BLaER1 treated with 17β-estradiol and CSF1 and Interleukin-3, amounts not matched to agents 10 nM and 100 nM (cell line): ENCODE data around the gene CRYGB.

Experiments used
- H3K27ac ChIP-seq, 11 experiments: shearing (Covaris generic); formaldehyde crosslinking; 2 replicates each; pipeline ENCODE4 v1.8.1; 2022
- H3K27me3 ChIP-seq, 11 experiments: shearing (Covaris generic); formaldehyde crosslinking; 2 replicates each; pipeline ENCODE4 v1.8.1; 2022
- H3K36me3 ChIP-seq, 11 experiments: shearing (Covaris generic); formaldehyde crosslinking; 2 replicates each; pipeline ENCODE4 v1.8.1; 2022
- H3K4me1 ChIP-seq, 10 experiments: shearing (Covaris generic); formaldehyde crosslinking; 2 replicates each; pipeline ENCODE4 v1.8.1; 2022
- H3K4me2 ChIP-seq, 11 experiments: shearing (Covaris generic); formaldehyde crosslinking; 2 replicates each; pipeline ENCODE4 v1.8.1; 2022
- H3K4me3 ChIP-seq, 10 experiments: shearing (Covaris generic); formaldehyde crosslinking; 2 replicates each; pipeline ENCODE4 v1.8.1; 2022
- H3K9ac ChIP-seq, 11 experiments: shearing (Covaris generic); formaldehyde crosslinking; 2 replicates each; pipeline ENCODE4 v1.8.1; 2022
- H3K9me3 ChIP-seq, 11 experiments: shearing (Covaris generic); formaldehyde crosslinking; replicated peaks in 1 of 11; 2 replicates each; pipeline ENCODE4 v1.8.1; 2022
- H4K20me1 ChIP-seq, 11 experiments: shearing (Covaris generic); formaldehyde crosslinking; 2 replicates each; pipeline ENCODE4 v1.8.1; 2022
- Cebpa-rat ChIP-seq, 11 experiments: shearing (Covaris generic); IDR thresholded peaks; 2 replicates each; pipeline ENCODE4 v1.8.1; 2022

CRYGB gene, protein sequence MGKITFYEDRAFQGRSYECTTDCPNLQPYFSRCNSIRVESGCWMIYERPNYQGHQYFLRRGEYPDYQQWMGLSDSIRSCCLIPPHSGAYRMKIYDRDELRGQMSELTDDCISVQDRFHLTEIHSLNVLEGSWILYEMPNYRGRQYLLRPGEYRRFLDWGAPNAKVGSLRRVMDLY

DNA sequence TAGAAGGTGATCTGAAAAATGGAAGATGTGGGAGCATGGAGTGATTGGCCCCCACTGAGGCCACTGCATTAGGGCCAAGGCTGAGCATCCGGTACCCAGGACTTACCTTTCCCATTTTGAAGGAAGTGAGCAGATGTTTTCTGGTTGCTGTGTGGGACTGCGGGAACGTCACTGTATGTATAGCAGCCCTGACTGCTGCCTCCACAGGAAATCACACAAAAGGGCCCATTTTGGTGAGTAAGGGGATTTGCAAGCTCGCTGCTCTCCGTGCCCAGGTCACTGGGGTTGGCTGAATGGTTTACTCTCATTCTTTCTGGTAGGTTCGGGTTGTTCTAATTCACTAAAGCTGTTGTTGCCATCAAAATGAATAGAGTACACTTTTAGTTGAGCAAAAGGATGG is at the start of gene CRYGB:
Gene CRYGB (minus strand): TSS at position 153 of the 400 bp plus-strand sequence. CDS start 38 bp downstream, at position 115.
- H3K4me1 ChIP-seq: 0 out of 20 replicates have a peak, but pooled peaks cover 0 to 6% (median 0%) of the 10 kb centered on the region in 10 experiments
- no peak within 1 kb of the TSS for H3K9ac ChIP-seq
- no peak for TF ChIP-seq Cebpa-rat (IDR thresholded peaks at IDR 0.05)
- peaks cover 0 to 5% (median 2%) of the 10 kb centered on the region in 11 experiments; a peak in 6 of 22 replicates for H3K9me3 ChIP-seq
- no peaks in the 10 kb centered on the region for H3K27me3 ChIP-seq
- H3K36me3 ChIP-seq: no peaks in the 10 kb centered on the region
- H4K20me1 ChIP-seq: no peaks in the 10 kb centered on the region
- no peak within 1 kb of the TSS for H3K4me3 ChIP-seq
- no peak within 1 kb of the TSS for H3K27ac ChIP-seq
- no peak within 1 kb of the TSS for H3K4me2 ChIP-seq

DNA sequence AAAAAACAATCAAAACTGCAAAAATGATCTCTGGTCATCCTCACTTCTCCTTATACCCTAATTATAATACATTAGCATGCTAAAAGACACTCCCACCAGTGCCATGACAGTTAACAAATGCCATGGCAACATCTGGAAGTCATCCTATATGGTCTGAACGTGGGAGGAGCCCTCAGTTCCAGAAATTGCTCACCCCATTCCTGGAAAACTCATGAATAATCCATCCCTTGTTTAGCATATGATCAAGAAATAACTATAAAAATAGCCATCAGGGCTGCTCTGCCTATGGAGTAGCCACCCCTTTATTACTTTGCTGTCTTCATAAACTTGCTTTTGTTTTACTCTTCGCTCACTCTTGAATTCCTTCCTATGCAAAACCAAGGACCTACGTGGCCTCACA is 49.6 kb upstream of the CRYGB start:
- no peak for TF ChIP-seq Cebpa-rat (IDR thresholded peaks at IDR 0.05)
- Histone ChIP-seq H3K4me3 (no peak overlapping the region), H3K4me2 (no peak overlapping the region), H4K20me1 (no peaks in the 10 kb centered on the region), H3K36me3 (no peaks in the 10 kb centered on the region), H3K4me1 (no peaks in the 10 kb centered on the region), H3K27ac (no peak overlapping the region), H3K9ac (no peak overlapping the region), H3K9me3 (no peaks in the 10 kb centered on the region; a peak in 1 of 22 replicates), H3K27me3 (no peaks in the 10 kb centered on the region)

DNA sequence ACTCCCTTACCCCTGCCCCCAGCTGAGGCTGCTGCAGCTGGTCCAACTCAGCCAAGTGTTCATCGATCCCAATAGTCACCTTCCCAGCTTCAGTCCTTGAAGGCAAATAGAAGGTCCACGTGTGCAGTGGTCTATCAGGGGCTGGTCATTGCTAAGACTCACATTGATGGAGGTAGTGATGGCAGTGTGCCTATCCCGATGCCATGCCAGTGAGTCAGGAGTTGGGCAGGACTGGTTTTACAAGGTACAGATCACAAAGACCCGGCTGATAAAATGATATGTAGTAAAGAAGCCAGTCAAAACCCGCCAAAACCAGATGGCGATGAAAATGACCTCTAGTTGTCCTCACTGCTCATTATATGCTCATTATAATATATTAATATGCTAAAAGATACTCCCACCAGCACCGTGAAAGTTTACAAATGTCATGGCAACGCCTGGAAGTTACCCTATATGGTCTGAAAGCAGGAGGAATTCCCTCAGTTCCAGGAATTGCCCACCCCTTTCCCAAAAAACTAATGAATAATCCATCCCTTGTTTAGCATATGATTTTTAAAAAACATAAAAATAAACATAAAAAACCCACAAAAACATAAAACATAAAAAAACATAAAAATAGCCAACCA is 46.8 kb upstream of the CRYGB start:
- no peaks in the 10 kb centered on the region for H4K20me1 ChIP-seq
- H3K36me3 ChIP-seq: no peaks in the 10 kb centered on the region
- TF ChIP-seq Cebpa-rat (IDR thresholded peaks at IDR 0.05): no peak
- no peaks in the 10 kb centered on the region for H3K4me1 ChIP-seq
- no peak overlapping the region for H3K4me3 ChIP-seq
- H3K27me3 ChIP-seq: no peaks in the 10 kb centered on the region
- H3K9ac ChIP-seq: no peak overlapping the region
- no peak overlapping the region for H3K4me2 ChIP-seq
- H3K9me3 ChIP-seq: no peaks in the 10 kb centered on the region; a peak in 1 of 22 replicates
- H3K27ac ChIP-seq: no peak overlapping the region

DNA sequence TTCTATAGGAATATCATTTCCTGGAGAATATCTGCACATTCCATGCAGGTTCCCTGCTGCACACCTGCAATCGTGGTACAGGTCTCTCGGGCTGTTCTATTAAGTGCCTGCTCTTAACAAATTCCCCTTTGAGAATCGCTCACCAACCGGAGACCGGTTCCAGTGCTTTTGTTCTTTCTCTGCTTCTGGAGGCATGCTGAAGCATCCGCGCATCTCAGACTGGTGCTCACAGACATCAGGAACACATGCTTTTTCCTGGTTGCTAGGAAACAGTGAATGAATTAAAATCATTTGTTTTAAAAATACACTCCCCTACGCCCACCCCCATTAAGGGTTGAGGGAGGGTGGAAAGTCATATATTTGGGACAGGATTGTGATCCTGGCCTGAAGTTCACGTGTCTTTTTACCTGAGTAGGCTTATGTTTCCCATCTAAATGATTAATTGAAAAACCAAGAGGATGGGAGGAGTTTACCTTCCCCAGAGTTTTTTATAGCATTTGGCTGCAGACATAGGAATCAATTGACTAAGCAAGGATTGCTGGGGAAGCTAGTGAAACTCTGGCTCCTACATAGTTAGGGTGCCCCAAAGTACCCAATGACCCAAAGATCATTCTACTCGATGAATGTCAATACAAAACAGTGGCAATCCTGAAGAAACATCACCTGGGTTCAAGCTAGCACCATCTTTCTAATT is 44.0 kb upstream of the CRYGB start, which contains the start of gene C2orf80:
Gene C2orf80 (minus strand): TSS at position 221 of the 694 bp plus-strand sequence. CDS start 3,044 bp downstream, outside the sequence.
- no peak for TF ChIP-seq Cebpa-rat (IDR thresholded peaks at IDR 0.05)
- Histone ChIP-seq H3K4me2 (no peak within 1 kb of the TSS), H3K36me3 (no peaks in the 10 kb centered on the region), H3K9ac (no peak within 1 kb of the TSS), H3K27me3 (no peaks in the 10 kb centered on the region), H3K9me3 (no peaks in the 10 kb centered on the region; a peak in 1 of 22 replicates), H3K4me3 (no peak within 1 kb of the TSS), H3K4me1 (no peaks in the 10 kb centered on the region), H3K27ac (no peak within 1 kb of the TSS), H4K20me1 (no peaks in the 10 kb centered on the region)

DNA sequence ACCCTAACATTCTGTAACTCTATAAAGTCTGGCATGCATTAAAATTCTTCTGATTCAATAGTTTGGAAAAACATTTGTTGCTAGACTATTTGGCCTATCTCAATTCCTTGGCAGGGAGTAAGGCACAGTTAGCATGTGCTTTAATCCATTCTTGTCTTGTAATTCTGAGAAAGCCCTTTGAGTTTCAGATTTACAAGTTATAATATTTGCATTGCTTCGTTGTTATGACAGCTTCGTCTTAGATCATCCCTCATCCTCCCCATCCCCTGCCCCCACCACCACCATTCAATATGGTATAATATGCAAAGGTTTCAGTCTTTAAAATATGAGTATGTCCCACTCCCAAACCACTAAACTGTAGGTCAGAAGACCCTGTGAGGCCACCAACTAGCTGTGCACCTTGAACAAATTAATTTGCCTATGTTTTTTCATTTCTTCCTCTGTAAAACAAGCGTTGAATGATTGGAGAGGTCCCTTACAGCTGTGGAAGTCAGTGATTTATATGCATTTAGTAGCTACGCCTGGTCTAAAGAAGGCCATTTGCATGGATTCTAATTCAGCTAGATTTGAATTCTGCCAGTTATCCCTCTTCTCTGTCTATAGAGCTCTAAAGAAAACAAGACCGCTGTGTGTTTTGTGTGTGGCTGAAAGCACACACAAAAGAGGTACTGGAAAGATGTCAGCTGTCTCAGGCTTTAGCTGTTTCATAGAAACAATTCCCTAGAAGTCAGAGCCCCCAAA is 43.3 kb upstream of the CRYGB start:
- Histone ChIP-seq H3K9me3 (no peaks in the 10 kb centered on the region; a peak in 1 of 22 replicates), H3K9ac (no peak overlapping the region), H3K4me1 (peaks cover 0 to 6% (median 0%) of the 10 kb centered on the region in 10 experiments; a peak in 5 of 20 replicates), H4K20me1 (no peaks in the 10 kb centered on the region), H3K4me2 (no peak overlapping the region), H3K4me3 (no peak overlapping the region), H3K27me3 (no peaks in the 10 kb centered on the region), H3K27ac (no peak overlapping the region), H3K36me3 (no peaks in the 10 kb centered on the region)
- no peak for TF ChIP-seq Cebpa-rat (IDR thresholded peaks at IDR 0.05)

DNA sequence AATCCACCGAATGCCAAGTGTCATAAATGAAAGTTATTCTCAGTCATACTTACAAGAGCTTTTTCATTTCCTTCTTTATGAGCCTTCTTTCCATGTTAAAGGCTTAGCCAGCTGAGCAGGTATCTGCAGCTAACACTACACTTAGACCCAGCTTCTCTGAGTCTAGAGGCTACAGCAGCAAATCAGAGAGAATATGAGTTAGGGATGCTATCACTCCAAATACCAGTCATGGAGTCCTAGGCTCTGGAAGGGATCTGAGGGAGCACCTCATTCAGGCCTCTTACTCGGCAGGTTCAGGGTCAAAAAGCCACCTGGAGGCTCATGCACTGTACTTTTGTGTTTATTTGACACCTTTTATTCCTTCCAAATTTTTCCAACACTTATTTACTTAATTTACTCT is 40.9 kb upstream of the CRYGB start:
- Histone ChIP-seq H3K9ac (no peak overlapping the region), H3K9me3 (no peaks in the 10 kb centered on the region), H3K36me3 (no peaks in the 10 kb centered on the region), H4K20me1 (no peaks in the 10 kb centered on the region), H3K4me1 (peaks cover 0 to 14% (median 0%) of the 10 kb centered on the region in 10 experiments; a peak in 5 of 20 replicates), H3K27me3 (no peaks in the 10 kb centered on the region), H3K27ac (no peak overlapping the region), H3K4me3 (no peak overlapping the region), H3K4me2 (no peak overlapping the region)
- TF ChIP-seq Cebpa-rat (IDR thresholded peaks at IDR 0.05): no peak

DNA sequence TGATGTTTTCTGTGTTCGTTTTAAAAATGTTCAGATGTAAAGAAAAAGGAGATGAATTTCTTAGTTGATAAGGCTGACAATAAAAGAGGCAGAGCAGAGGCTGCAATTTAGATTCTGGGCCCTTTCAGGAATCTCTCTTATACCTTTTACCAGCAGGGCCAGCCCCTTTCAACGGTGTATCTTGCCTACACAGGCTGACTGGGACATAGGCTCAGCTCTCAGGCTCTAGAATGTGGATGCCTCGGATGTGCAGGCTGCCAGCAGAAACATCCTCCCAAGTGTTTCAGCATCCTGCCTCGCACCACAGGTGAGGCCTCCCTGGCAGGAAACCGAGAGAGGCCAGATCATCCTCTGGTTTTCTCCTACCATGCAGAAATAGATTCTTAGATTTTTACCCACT is 40.5 kb upstream of the CRYGB start:
- Histone ChIP-seq H3K4me1 (peaks cover 0 to 14% (median 0%) of the 10 kb centered on the region in 10 experiments; a peak in 5 of 20 replicates), H3K9ac (no peak overlapping the region), H3K4me3 (no peak overlapping the region), H3K36me3 (no peaks in the 10 kb centered on the region), H4K20me1 (no peaks in the 10 kb centered on the region), H3K27me3 (no peaks in the 10 kb centered on the region), H3K9me3 (no peaks in the 10 kb centered on the region), H3K27ac (no peak overlapping the region), H3K4me2 (no peak overlapping the region)
- no peak for TF ChIP-seq Cebpa-rat (IDR thresholded peaks at IDR 0.05)

DNA sequence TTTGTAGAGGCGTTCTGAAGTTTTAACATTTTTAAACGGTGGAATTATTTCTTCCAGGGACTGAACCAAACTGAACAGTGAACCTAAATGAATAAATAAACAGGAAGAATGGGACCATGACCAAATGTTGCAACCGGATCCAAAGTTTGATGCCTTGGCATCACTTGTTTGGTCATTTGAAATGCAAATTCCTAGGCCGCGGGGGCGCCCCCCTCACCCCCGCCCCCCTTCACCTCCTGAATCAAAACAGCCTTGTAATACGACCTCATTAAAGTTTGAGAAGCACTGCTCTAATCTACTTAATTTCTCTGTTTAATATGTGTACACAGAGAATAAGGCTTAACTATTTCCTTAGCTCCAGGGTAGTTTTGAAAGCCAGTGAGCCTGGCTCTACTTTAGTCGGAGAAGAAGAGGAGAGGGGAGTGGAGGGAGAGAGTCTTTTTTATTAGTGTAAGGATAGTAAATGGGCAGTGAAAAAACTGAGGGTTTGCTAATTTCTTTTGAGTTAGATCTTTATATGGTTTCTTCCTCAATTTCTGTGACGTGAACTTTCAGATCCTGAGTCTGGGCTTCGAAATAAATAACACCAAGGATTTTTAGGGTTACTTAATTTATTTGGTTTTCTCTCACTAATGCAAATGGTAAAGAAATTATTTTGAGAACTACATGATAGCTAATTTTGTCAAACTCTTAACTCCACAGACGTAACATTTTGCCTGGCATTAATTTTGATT is 38.2 kb upstream of the CRYGB start:
- H3K27ac ChIP-seq: no peak overlapping the region
- no peaks in the 10 kb centered on the region for H3K27me3 ChIP-seq
- no peak overlapping the region for H3K4me3 ChIP-seq
- H3K9ac ChIP-seq: no peak overlapping the region
- H4K20me1 ChIP-seq: no peaks in the 10 kb centered on the region
- H3K4me1 ChIP-seq: peaks cover 0 to 14% (median 0%) of the 10 kb centered on the region in 10 experiments; a peak in 5 of 20 replicates
- no peaks in the 10 kb centered on the region for H3K36me3 ChIP-seq
- no peak for TF ChIP-seq Cebpa-rat (IDR thresholded peaks at IDR 0.05)
- peak overlapping the region in 3 of 11 experiments; percentile 15 to 30 (median 26); a peak in 2 of 22 replicates for H3K4me2 ChIP-seq
- H3K9me3 ChIP-seq: no peaks in the 10 kb centered on the region
